ENCODE measurements around the gene FUT6. TPM values are rescaled to one million over a fixed set of nuclear protein-coding genes. Genes with fewer than 3 reads are reported as not detected.

FUT6 gene
- total RNA-seq, 1 experiment from 2014 or later = not detected

GRCh38 chr19:5795382-5795919 is 44.1 kb downstream of the FUT6 start:
- CTCF ChIA-PET = no interaction called here
- Histone ChIP-seq H3K9me3 (ENCODE audit: control insufficient read depth, insufficient read depth, low read depth, low read length) (no peaks in the 10 kb centered on the region), H3K36me3 (ENCODE audit: control insufficient read depth, insufficient read depth, low read length) (no peaks in the 10 kb centered on the region), H3K27ac (ENCODE audit: low read length) (no peak overlapping the region), H3K27me3 (ENCODE audit: control insufficient read depth, insufficient read depth, low read length) (no peaks in the 10 kb centered on the region), H3K4me3 (ENCODE audit: low read depth in 2 of 2, low read length in 2 of 2) (no peak overlapping the region), H3K4me1 (ENCODE audit: control insufficient read depth, insufficient read depth, low read length) (no peaks in the 10 kb centered on the region)
- POLR2A ChIA-PET = no interaction called here
- no peak for DNase-seq (ENCODE audit: low read depth, low spot score)
- intact Hi-C loops (cut with micrococcal nuclease; ENCODE audit: unreplicated experiment) = loop anchor here (10.0 kb wide), 1 partner anchor 101 kb away; the partner anchor contains the start of gene RPL36
- BruUV-seq (replicated peaks) = no TSS peak
- TF ChIP-seq POLR2AphosphoS5 (IDR thresholded peaks at IDR 0.05; ENCODE audit: low read depth, low read length) = no peak
- no peak for TF ChIP-seq TCF7L2 (IDR thresholded peaks at IDR 0.05; ENCODE audit: low read depth, low read length)
- TF ChIP-seq SIN3A (IDR thresholded peaks at IDR 0.05; ENCODE audit: borderline replicate concordance, insufficient read depth, low read depth, low read length) = no peak
- TF ChIP-seq REST (IDR thresholded peaks at IDR 0.05; ENCODE audit: insufficient read depth in 1 of 2, low read depth in 2 of 2, low read length in 1 of 2) = no peak
- TF ChIP-seq, protein P1, sequence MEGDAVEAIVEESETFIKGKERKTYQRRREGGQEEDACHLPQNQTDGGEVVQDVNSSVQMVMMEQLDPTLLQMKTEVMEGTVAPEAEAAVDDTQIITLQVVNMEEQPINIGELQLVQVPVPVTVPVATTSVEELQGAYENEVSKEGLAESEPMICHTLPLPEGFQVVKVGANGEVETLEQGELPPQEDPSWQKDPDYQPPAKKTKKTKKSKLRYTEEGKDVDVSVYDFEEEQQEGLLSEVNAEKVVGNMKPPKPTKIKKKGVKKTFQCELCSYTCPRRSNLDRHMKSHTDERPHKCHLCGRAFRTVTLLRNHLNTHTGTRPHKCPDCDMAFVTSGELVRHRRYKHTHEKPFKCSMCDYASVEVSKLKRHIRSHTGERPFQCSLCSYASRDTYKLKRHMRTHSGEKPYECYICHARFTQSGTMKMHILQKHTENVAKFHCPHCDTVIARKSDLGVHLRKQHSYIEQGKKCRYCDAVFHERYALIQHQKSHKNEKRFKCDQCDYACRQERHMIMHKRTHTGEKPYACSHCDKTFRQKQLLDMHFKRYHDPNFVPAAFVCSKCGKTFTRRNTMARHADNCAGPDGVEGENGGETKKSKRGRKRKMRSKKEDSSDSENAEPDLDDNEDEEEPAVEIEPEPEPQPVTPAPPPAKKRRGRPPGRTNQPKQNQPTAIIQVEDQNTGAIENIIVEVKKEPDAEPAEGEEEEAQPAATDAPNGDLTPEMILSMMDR (IDR thresholded peaks at IDR 0.05) = no peak
- in situ Hi-C loops (cut with HindIII; ENCODE audit: low pct_unique_long_range_greater_than_20kb, low sequenced_read_pairs) = no loop called here
- no peak for ATAC-seq

GRCh38 chr19:5793188-5793587 is 46.3 kb downstream of the FUT6 start:
- no peak for DNase-seq (ENCODE audit: low read depth, low spot score)
- intact Hi-C loops (cut with micrococcal nuclease; ENCODE audit: unreplicated experiment) (loop anchor here (10.0 kb wide), 1 partner anchor 98 kb away; the partner anchor contains the start of gene RPL36), in situ Hi-C loops (cut with HindIII; ENCODE audit: low pct_unique_long_range_greater_than_20kb, low sequenced_read_pairs) (no loop called here)
- ATAC-seq = no peak
- 0 out of 2 replicates have a peak, but pooled peaks cover 4% of the 10 kb centered on the region for H3K36me3 ChIP-seq (ENCODE audit: control insufficient read depth, insufficient read depth, low read length)
- ChIA-PET POLR2A (no interaction called here), CTCF (interaction anchor here (0.6 to 1.1 kb wide), 5 partner anchors 15 to 102 kb away, joined by 4 to 9 read pairs (median 6); no protein-coding TSS in a partner anchor)
- no TSS peak for BruUV-seq (replicated peaks)
- no peaks in the 10 kb centered on the region for H3K27me3 ChIP-seq (ENCODE audit: control insufficient read depth, insufficient read depth, low read length)
- no peaks in the 10 kb centered on the region for H3K4me1 ChIP-seq (ENCODE audit: control insufficient read depth, insufficient read depth, low read length)
- no peak for TF ChIP-seq SIN3A (IDR thresholded peaks at IDR 0.05; ENCODE audit: borderline replicate concordance, insufficient read depth, low read depth, low read length)
- no peak for TF ChIP-seq REST (IDR thresholded peaks at IDR 0.05; ENCODE audit: insufficient read depth in 1 of 2, low read depth in 2 of 2, low read length in 1 of 2)
- TF ChIP-seq, protein P1 (IDR thresholded peaks at IDR 0.05) = no peak
- no peaks in the 10 kb centered on the region for H3K9me3 ChIP-seq (ENCODE audit: control insufficient read depth, insufficient read depth, low read depth, low read length)
- no peak overlapping the region for H3K4me3 ChIP-seq (ENCODE audit: low read depth in 2 of 2, low read length in 2 of 2)
- no peak overlapping the region for H3K27ac ChIP-seq (ENCODE audit: low read length)
